ENCODE measurements around the gene EEF1AKMT1.

DNA sequence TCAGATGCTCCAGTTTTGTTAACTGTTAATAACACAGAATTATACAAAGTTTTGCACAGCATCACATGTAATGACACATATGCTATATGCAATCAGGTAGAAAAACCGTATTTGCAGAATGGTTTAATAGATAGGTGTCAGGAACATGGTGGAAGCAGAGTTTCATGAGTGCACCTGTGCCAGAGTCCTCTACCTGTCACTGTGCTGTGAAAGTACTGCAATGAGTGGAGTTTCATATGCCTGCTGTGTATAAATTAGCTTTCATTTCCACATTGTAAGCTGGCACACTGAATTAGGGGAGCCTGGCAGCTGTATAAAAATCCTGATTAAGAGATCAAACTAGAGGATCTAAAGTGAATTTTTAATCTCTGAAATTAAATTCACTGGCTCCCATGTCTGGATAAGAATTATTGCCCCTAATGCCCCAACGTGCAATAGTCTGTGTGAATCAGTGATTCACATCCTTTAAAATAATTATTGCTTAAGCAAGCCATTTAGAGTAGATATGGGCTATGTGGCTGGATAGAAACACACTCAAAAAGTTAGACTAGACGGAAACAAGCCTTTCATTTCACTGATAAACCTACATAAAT is 8.5 kb upstream of the EEF1AKMT1 start:
- TF ChIP-seq, protein P1, sequence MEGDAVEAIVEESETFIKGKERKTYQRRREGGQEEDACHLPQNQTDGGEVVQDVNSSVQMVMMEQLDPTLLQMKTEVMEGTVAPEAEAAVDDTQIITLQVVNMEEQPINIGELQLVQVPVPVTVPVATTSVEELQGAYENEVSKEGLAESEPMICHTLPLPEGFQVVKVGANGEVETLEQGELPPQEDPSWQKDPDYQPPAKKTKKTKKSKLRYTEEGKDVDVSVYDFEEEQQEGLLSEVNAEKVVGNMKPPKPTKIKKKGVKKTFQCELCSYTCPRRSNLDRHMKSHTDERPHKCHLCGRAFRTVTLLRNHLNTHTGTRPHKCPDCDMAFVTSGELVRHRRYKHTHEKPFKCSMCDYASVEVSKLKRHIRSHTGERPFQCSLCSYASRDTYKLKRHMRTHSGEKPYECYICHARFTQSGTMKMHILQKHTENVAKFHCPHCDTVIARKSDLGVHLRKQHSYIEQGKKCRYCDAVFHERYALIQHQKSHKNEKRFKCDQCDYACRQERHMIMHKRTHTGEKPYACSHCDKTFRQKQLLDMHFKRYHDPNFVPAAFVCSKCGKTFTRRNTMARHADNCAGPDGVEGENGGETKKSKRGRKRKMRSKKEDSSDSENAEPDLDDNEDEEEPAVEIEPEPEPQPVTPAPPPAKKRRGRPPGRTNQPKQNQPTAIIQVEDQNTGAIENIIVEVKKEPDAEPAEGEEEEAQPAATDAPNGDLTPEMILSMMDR (conservative IDR thresholded peaks at IDR 0.05; ENCODE audit: low read depth in 2 of 2), result no peak
- TF ChIP-seq POLR2AphosphoS5 (IDR thresholded peaks at IDR 0.05; ENCODE audit: low read depth), result no peak
- no peak for TF ChIP-seq STAT1 (IDR thresholded peaks at IDR 0.05; ENCODE audit: unreplicated experiment)
- TF ChIP-seq EZH2phosphoT487 (IDR thresholded peaks at IDR 0.05; ENCODE audit: unreplicated experiment), result no peak
- TF ChIP-seq, protein P2, sequence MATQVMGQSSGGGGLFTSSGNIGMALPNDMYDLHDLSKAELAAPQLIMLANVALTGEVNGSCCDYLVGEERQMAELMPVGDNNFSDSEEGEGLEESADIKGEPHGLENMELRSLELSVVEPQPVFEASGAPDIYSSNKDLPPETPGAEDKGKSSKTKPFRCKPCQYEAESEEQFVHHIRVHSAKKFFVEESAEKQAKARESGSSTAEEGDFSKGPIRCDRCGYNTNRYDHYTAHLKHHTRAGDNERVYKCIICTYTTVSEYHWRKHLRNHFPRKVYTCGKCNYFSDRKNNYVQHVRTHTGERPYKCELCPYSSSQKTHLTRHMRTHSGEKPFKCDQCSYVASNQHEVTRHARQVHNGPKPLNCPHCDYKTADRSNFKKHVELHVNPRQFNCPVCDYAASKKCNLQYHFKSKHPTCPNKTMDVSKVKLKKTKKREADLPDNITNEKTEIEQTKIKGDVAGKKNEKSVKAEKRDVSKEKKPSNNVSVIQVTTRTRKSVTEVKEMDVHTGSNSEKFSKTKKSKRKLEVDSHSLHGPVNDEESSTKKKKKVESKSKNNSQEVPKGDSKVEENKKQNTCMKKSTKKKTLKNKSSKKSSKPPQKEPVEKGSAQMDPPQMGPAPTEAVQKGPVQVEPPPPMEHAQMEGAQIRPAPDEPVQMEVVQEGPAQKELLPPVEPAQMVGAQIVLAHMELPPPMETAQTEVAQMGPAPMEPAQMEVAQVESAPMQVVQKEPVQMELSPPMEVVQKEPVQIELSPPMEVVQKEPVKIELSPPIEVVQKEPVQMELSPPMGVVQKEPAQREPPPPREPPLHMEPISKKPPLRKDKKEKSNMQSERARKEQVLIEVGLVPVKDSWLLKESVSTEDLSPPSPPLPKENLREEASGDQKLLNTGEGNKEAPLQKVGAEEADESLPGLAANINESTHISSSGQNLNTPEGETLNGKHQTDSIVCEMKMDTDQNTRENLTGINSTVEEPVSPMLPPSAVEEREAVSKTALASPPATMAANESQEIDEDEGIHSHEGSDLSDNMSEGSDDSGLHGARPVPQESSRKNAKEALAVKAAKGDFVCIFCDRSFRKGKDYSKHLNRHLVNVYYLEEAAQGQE (IDR thresholded peaks at IDR 0.05; ENCODE audit: unreplicated experiment), result no peak
- TF ChIP-seq EZH2 (IDR thresholded peaks at IDR 0.05; ENCODE audit: low read depth, unreplicated experiment), result no peak
- TF ChIP-seq JUNB (IDR thresholded peaks at IDR 0.05; ENCODE audit: unreplicated experiment), result no peak
- TF ChIP-seq CREB1 (CRISPR knock-in tag; IDR thresholded peaks at IDR 0.05; ENCODE audit: low read depth), result no peak
- TF ChIP-seq, protein P3, sequence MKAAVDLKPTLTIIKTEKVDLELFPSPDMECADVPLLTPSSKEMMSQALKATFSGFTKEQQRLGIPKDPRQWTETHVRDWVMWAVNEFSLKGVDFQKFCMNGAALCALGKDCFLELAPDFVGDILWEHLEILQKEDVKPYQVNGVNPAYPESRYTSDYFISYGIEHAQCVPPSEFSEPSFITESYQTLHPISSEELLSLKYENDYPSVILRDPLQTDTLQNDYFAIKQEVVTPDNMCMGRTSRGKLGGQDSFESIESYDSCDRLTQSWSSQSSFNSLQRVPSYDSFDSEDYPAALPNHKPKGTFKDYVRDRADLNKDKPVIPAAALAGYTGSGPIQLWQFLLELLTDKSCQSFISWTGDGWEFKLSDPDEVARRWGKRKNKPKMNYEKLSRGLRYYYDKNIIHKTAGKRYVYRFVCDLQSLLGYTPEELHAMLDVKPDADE (IDR thresholded peaks at IDR 0.05), result no peak
- TF ChIP-seq NANOG (IDR thresholded peaks at IDR 0.05; ENCODE audit: borderline replicate concordance), result no peak
- TF ChIP-seq ZNF331 (CRISPR knock-in tag; IDR thresholded peaks at IDR 0.05; ENCODE audit: low read depth), result no peak
- TF ChIP-seq ZNF114 (CRISPR knock-in tag; IDR thresholded peaks at IDR 0.05), result no peak

All from GM23338 (cell line).